Measurements from ENCODE around the gene RTP2. TPM values are rescaled to one million over a fixed set of nuclear protein-coding genes. Genes with fewer than 3 reads are reported as not detected.

RTP2 gene
- polyA plus RNA-seq, 3 donors: not detected

DNA sequence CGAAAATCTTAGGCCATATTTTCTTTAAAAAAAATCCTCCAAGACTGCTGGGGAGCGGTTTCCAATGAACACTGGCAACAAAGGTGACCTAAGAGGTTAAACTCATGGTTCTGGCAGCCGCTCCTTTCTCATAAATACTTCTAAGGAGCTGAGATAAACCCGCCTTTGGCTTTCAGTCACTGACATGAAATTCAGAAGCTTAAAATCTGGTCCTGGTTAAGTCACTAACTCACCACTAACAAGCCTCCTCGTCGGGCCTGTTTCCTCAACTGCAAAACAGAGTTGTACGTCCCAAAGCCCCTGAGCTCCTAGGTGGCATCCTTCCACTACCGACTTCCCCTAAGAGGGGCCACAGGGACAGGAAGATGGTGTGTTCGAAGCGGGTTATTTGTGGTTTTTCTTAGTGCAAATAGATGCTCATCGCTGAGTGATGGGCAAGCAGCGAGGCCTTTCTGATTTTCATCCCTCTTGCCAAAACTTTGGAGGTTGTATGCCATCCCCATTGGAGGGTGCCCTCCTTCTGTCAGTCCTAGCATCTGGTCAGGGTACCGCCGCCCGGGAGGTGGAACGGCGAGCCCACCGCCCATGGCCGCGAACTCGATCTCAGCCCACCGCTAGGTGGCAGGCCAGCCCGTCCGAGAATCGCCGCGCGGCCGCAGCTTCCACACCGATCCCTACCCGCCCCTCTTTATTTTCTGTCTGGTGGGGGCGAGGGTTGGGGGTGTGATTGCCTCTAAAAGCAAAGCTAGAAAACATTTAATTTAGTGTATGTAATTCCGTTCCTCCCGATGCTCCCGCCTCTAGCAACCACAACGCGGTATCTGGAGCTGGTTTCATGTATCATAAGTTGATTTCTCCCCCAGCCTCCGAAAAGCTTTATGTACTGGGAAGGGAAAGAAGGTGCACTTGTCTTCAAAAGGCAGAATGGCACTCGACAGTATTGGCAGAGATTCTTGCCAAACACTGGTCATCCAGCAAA, 38.4 kb upstream of the RTP2 start:
- peak; percentile 59 to 71 (median 63) for DNase-seq
- Histone ChIP-seq H3K4me2 (replicated peaks; ENCODE audit: extremely low read depth, low read length, poor library complexity, severe bottlenecking) (peak overlapping the region; percentile 95), H3K4me3 (replicated peaks in 1 of 3; ENCODE audit: low read depth in 2 of 3, low read length in 3 of 3) (peak overlapping the region; percentile 68 to 96 (median 80)), H3K27ac (ENCODE audit: low read depth in 1 of 2, low read length in 2 of 2) (peak overlapping the region; percentile 96 to 99), H4K20me1 (ENCODE audit: insufficient read depth, low read length) (peaks cover 92% of the 10 kb centered on the region), H3K27me3 (ENCODE audit: control insufficient read depth in 2 of 2, insufficient read depth in 2 of 2, low read length in 2 of 2) (no peaks in the 10 kb centered on the region), H2AFZ (ENCODE audit: insufficient read depth, low read depth, low read length, poor library complexity, severe bottlenecking) (peak overlapping the region; percentile 7), H3K4me1 (ENCODE audit: control insufficient read depth in 1 of 2, insufficient read depth in 2 of 2, low read length in 2 of 2) (peaks cover 47 to 73% of the 10 kb centered on the region in 2 donors), H3K9me3 (replicated peaks in 1 of 2; ENCODE audit: control insufficient read depth in 1 of 2, insufficient read depth in 1 of 2, low read length in 2 of 2) (no peaks in the 10 kb centered on the region), H3K36me3 (replicated peaks in 1 of 2; ENCODE audit: control insufficient read depth in 1 of 2, insufficient read depth in 2 of 2, low read length in 2 of 2) (no peaks in the 10 kb centered on the region), H3K79me2 (ENCODE audit: insufficient read depth, low read length) (peaks cover 97% of the 10 kb centered on the region), H3K9ac (ENCODE audit: insufficient read depth, low read length, poor library complexity, severe bottlenecking) (peak overlapping the region; percentile 89)
- peaks cover 24 to 26% of the 10 kb centered on the region in 2 donors for H3K36me3 Mint-ChIP-seq
- H3K9me3 Mint-ChIP-seq: peaks cover 0 to 8% (median 2%) of the 10 kb centered on the region in 7 donors
- TF ChIP-seq, protein P1, sequence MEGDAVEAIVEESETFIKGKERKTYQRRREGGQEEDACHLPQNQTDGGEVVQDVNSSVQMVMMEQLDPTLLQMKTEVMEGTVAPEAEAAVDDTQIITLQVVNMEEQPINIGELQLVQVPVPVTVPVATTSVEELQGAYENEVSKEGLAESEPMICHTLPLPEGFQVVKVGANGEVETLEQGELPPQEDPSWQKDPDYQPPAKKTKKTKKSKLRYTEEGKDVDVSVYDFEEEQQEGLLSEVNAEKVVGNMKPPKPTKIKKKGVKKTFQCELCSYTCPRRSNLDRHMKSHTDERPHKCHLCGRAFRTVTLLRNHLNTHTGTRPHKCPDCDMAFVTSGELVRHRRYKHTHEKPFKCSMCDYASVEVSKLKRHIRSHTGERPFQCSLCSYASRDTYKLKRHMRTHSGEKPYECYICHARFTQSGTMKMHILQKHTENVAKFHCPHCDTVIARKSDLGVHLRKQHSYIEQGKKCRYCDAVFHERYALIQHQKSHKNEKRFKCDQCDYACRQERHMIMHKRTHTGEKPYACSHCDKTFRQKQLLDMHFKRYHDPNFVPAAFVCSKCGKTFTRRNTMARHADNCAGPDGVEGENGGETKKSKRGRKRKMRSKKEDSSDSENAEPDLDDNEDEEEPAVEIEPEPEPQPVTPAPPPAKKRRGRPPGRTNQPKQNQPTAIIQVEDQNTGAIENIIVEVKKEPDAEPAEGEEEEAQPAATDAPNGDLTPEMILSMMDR (IDR thresholded peaks at IDR 0.05): peak; percentile 99
- H3K27ac Mint-ChIP-seq: peak overlapping the region; percentile 99 to 100 (median 100)
- WGBS (ENCODE audit: insufficient coverage): under 1% methylated on average over 20 of the region's 39 CpGs
- peak overlapping the region; percentile 95 to 100 for H3K4me3 Mint-ChIP-seq
- intact Hi-C loops (cut with micrococcal nuclease): loop anchor here (2.0 to 10.0 kb wide), 13 partner anchors 177 to 1407 kb away; partner anchors contain the start of gene LPP (in 1 of the 2)
- peaks cover 39% of the 10 kb centered on the region for H3K4me1 Mint-ChIP-seq
- H3K27me3 Mint-ChIP-seq (ENCODE audit: low read depth in 3 of 3): peaks cover 0 to 9% (median 3%) of the 10 kb centered on the region in 3 donors

DNA sequence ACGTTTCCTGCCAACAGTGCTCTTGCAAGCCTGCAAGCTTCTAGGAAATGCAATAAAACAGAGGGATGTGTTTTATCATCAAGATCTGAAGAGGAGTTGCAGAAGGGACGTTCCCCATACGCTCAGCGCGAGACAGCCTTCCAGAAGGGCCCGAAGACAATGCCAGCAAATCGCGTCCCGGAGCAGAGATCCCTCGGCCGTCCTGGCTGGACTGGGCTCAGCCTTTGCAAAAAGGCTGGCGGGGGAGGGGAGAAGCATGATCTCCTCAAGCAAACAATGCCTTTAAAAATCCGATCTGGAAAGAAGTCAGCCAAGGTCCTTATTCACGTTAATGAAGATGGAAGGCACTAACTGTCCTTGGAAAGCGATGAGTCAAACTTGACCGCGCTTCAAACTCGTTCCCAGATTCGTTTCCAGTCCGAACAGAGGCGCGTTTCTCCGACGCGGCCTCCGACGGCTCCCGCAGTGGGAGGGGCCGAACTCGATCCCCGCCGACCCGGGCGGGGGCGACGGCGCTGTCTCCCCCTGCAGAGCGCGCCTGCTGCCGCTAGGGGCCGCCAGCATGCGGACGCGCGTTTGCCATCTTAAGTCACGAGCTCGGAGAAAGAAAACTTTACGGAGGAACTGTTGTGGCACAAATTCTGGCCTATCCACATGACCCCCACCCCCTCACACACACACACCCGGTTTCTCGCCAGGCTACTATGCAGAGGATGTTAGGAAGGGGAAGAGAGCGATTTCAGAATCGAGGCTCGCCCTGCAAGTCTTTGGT, 37.4 kb upstream of the RTP2 start:
- peak overlapping the region; percentile 62 for H2AFZ ChIP-seq (ENCODE audit: insufficient read depth, low read depth, low read length, poor library complexity, severe bottlenecking)
- peaks cover 1 to 9% of the 10 kb centered on the region in 2 donors for H3K36me3 ChIP-seq (replicated peaks in 1 of 2; ENCODE audit: control insufficient read depth in 1 of 2, insufficient read depth in 2 of 2, low read length in 2 of 2)
- Mint-ChIP-seq H3K27me3 (ENCODE audit: low read depth in 3 of 3) (peaks cover 0 to 9% (median 3%) of the 10 kb centered on the region in 3 donors), H3K4me1 (peaks cover 45% of the 10 kb centered on the region), H3K9me3 (peaks cover 0 to 2% (median under 1%) of the 10 kb centered on the region in 7 donors), H3K4me3 (peak overlapping the region; percentile 95 to 100), H3K36me3 (peaks cover 33 to 35% of the 10 kb centered on the region in 2 donors), H3K27ac (peak overlapping the region; percentile 99 to 100 (median 100))
- no peaks in the 10 kb centered on the region for H3K9me3 ChIP-seq (replicated peaks in 1 of 2; ENCODE audit: control insufficient read depth in 1 of 2, insufficient read depth in 1 of 2, low read length in 2 of 2)
- WGBS (ENCODE audit: insufficient coverage): 0% methylated on average over 34 of the region's 53 CpGs
- H3K9ac ChIP-seq (ENCODE audit: insufficient read depth, low read length, poor library complexity, severe bottlenecking): peak overlapping the region; percentile 89
- peaks cover 100% of the 10 kb centered on the region for H3K79me2 ChIP-seq (ENCODE audit: insufficient read depth, low read length)
- peak overlapping the region; percentile 96 to 99 for H3K27ac ChIP-seq (ENCODE audit: low read depth in 1 of 2, low read length in 2 of 2)
- H4K20me1 ChIP-seq (ENCODE audit: insufficient read depth, low read length): peaks cover 97% of the 10 kb centered on the region
- peak; percentile 85 to 93 (median 90) for DNase-seq
- TF ChIP-seq, protein P1 (IDR thresholded peaks at IDR 0.05): peak; percentile 80
- H3K4me3 ChIP-seq (replicated peaks in 1 of 3; ENCODE audit: low read depth in 2 of 3, low read length in 3 of 3): peak overlapping the region; percentile 68 to 96 (median 80)
- intact Hi-C loops (cut with micrococcal nuclease): loop anchor here (2.0 to 10.0 kb wide), 15 partner anchors 178 to 1408 kb away; partner anchors contain the start of gene LPP (in 1 of the 2)
- H3K4me2 ChIP-seq (replicated peaks; ENCODE audit: extremely low read depth, low read length, poor library complexity, severe bottlenecking): peak overlapping the region; percentile 95
- peaks cover 47 to 75% of the 10 kb centered on the region in 2 donors for H3K4me1 ChIP-seq (ENCODE audit: control insufficient read depth in 1 of 2, insufficient read depth in 2 of 2, low read length in 2 of 2)
- no peaks in the 10 kb centered on the region for H3K27me3 ChIP-seq (ENCODE audit: control insufficient read depth in 2 of 2, insufficient read depth in 2 of 2, low read length in 2 of 2)

Measured in CD14-positive monocyte (primary cell).